ENCODE results near the gene LINGO1.

Gene LINGO1

DNA sequence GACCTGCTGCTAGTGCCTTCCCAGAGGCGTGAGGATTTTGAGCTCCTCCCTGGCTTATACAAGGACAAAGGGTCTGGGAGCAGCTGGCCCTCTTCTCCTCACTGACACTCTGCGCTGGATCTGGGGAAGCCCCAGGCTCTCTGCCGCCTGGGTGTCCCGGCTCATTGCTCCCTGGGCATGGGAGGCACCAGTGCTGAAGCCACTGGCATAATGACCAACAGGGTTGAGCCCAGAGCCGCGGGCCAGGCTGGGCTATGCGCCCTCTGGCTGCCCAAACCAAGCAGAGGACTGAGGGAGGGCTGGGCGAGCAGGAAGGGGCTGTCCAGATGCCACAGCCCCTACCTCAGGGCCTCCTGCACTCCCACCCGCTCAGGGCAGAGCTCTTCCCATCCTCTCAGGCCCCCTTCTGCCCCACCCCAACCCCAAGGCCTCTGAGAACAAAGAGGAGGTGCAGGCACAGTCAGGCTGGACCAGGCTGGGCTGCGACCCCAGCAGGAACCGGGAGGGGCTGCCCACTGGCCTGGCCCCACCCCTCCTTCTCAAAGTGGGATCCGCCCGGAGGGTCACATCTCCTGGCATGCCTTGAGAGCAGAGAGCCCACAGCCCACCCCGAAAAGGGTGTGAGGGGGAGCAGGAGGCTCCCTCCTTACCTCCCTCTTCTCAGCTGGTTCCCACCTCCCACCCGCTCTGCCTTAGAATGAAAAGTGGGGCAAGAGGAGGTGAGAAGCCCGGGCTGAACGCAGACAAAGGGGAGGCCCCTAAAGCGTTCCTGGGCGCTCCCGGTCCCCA, 1.6 kb downstream of the LINGO1 start:
- DNase-seq = peak in 13 of 14 donors; percentile 19 to 75 (median 57)

DNA sequence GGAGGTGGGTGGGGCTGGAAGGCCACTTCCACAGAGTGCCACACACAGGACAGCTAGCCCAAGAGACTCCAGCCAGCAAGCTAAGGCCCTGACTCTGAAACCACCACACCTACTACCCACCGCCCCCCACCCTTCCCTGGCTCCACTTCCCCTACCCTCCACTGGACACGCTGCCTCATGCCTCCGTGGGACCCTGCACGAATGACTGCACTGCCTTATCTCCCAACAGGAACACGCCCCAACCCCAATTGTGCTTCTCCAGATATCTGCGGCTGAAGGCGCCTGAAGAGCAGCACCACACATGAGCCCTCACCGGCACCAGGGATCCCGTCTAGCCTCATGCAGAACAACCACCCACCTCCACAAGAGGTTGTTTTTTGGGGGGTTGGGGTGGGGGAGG, 2.7 kb downstream of the LINGO1 start:
- DNase-seq = no peak

DNA sequence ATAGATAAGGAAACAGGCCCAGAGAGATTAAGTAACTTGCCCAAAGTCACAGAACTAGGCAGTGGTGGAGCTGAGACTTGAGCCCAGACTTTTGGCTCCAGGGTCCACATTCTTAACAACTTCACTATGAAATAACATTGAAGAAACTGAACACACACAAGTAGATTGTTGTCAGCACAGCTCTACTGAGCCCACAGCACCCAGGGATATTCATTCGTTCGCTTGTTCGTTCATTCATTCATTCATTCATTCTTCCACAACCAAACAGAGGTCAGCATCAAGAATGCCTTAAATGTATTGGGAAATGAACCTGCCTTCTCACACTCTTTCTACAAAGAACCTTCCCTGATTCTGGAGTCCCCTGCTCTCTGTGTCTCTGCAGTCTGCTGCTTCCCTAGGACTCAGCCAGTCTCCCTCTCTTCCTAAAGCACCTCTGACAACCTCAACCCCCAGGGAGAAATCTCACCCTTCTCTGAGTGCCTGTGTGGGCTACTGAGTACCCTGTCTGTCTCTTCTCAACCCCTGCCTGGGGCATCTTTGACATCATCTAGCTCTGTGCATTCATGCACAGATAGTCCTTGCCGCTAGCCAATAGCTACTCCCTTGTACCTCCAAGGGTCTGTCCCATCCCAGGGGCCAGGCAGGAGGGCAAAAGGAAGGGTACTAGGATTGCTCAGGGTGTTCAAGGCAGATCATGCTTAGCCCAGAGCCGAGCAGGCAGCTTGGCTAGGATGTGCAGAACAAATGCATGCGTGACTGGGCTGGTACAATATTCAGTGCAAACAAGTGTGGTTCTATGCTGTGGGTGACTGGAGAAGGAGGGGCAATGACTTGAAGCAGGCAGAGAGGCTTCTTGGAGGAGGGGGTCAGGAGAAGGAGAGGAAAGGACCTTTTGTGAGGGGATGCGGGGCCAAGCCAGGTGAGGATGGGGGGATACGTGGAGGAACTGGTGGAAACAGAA, 3.4 kb downstream of the LINGO1 start:
- DNase-seq = peak in 1 of 14 donors; percentile 14

DNA sequence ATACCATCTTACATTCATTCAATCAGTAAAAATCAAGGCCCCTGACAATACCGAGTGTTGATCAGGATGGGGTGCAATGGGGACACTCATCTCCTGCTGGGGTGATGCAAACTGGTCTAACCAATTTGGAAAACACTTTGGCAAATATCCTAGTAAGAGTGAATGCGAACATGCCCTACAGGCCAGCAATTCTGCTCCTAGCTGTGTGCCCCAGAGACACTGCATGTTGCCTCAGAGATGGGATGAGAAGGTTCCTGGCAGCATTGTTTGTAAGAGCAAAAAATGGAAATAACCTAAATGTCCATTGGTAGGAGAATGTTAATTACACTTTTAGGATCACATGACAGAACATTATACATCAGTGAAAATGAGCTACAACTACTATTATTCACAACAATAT, 4.7 kb downstream of the LINGO1 start:
- DNase-seq = no peak

DNA sequence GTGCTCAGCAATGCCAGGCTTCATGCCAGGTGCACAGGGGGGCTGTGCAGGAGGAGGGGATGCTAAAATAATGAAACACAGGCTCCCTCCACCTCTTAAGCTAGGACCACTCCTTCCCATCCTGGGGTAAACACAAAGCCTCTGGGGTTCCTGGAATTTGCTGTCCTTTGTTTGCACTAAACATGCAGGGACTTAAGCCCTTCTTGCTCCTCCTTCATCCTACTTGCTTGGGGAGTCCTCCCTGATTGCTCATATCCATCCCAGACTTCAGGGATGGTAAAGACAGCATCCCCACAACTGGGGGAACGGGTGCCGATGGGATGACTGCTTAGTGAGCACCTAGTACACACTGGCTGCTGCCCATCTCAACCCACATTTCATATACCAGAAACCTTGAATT, 5.1 kb downstream of the LINGO1 start:
- no peak for DNase-seq

DNA sequence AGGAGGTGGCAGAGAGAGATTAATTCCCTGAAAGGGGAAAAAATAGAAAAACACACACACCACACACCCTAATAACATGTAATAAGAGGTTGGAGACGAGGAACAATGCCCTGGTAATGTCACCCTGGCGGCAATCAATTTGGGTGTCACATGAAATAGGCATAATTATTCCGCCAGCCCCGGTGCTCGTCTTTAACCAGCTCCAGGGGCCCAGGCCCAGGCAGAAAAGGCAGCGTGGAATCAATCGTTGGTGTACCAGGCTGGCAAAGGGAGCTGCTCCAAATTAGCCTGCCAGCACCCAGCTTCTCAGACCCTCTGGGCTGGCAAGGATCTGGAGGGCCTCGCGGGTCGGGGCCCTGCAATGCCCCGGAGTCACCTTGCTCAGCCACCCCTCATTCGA, 5.6 kb downstream of the LINGO1 start:
- DNase-seq = no peak

DNA sequence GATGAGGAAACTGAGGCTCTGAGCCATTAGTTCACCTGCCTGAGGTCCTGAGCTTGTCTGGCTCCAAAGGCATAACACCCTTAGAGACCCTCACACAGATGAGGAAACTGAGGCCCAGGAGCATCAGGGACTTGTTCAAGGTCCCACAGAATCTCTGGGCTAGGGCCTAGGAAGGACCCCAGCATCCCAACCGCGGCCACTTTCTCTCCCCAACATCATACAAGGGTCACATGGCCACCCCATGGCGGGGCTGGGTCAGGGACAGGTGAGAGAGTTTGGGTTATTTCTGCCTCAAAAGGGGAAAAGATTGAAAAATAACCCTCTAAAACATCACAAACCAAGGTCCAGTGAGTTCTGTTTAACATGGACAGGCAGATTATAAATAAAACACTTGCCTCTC, 6.7 kb downstream of the LINGO1 start:
- DNase-seq = no peak

DNA sequence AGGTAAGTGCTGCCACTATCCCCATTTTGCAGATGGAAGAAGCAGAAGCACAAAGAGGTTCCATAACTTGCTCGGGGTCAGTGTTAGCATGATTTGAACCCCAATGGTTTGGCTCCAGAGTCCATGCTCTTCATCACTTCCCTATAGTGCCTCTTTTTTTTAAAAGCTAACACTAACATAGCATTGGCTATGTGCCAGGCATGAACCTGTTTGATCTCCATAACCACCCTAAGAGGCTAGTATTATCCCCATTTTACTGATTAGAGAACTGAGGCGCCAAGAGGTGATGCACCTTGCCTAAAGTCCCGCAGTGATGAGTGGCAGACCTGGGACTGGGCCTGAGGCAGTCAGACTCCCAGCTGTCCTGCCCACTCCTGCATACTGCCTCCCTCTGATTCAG, 7.3 kb downstream of the LINGO1 start:
- DNase-seq = no peak

DNA sequence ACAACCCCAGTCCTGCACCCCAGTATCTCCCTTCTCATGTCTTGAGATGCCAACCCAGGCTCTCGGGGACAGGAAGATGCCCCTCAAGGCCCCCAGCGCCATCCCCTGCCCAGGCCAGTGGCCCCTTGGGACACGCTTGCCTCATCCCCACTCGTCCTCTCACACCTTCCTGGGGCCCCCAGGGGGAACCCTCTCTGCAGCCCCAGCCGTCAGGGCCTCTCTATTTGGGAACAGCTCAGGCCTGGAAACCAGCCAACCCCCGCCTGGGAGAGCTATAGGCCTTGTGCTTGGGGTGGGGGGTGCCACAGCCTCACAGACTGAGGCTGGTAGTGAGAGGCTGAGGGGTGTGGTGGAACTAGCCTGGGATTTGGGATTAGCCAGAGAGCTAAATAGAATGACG, 7.8 kb downstream of the LINGO1 start:
- DNase-seq = peak in 1 of 14 donors; percentile 5

DNA sequence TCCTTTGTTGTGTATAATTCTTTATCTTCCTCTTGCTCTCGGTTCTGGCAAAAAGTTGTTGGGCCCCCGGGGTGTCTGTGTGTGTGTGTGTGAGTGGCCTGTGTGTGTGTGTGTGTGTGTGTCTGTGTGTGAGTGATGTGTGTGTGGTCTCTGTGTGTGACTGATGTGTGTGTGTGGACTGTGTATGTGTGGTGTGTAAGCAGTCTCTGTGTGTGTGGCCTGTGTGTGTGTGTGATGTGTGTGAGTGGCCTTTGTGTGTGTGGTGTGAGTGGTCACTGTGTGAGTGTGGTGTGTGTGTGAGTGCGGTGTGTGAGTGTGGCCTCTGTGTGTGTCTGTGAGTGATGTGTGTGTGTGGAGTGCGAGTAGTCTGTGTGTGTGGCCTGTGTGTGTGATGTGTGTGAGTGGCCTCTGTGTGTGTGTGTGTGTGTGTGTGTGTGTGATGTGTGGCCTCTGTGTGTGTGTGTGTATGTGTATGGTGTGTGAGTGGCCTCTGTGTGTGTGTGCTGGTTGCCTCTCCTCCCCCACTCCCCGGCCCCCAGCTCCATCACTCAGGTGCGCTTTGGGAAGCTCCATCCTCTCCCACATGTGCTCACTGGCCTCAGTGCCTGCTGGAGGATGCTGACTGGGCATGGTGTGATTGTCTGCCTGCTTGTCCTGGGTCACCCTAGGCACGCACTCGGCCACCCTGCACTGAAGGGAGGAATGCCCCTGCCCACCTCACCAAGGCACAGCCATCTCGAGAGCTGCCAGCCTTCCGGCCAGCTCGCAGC, 8.8 kb downstream of the LINGO1 start:
- peak in 1 of 14 donors; percentile 17 for DNase-seq

DNA sequence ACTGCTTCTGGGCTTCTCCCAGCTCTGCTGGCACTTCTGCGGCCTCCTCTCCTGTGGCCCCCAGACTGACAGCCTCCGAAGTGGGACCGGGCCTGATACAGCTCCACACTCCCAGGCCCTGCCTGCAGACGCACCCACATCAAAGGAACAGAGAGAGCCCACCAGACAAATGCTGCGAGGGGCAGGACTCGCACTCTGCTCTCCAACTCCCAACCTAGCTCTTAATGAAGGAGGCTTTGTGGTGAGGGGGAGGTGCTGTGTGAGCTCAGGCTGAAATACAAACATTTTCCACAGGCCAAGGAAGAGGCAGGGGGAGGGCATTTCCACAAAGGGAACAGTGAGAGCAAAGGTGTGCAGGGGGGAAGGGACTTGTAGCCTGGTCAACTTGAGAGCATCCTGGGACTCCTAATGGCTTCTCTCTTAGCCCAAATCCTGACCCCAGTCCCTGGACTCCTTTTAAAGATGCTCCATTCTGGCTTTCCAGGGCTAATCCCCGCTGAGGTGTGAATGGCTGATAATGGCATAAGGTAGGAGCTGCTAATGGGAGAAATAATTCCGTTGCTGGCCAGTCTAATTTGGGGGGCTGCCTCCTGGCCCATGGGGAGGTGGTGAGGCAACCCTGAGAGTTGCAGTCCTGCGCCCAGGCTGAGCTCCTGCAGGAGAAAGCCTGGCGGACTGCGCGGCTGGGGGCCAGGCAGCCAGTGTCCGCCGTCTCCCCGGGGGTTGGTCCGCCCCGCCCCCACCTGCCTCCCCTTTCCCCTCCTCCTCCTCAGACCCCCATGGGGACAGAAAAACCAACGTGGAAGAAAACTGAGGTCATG, 9.6 kb downstream of the LINGO1 start:
- no peak for DNase-seq

DNA sequence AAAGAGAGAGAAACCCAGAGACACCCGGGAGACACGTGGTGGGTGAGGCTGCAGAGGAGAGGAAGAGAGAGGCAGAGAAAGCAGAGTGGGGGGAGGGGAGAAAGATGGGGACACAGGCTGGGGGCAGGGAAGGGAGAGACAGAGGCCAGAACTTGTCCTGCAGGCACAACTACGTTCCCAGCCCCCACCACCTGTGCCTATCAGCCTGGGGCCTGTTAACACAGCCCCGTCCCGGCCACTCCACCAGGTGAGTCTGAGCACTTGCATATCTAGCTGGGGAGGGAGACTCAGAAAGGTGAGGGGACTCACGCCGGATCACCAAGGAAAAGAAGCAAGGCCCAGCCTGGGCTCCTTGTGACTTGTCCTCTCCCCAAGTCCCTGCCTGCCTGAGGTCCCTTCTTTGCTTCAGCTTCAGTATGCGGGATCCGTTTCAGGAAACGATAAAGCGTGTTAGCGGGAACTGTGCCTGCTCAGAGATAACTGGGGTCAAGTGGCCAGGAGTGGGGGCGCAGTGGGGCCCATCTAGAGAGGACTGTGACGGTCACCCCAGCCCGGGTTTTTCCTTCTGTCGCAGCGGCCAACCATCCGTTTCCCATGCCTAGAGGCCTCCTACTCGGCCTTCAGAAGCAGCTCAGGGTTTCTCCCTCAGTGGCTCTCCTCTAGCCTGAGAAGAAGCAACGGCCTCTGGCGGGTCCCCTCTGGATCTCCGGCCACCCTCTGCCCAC, 10.3 kb downstream of the LINGO1 start:
- DNase-seq = no peak

DNA sequence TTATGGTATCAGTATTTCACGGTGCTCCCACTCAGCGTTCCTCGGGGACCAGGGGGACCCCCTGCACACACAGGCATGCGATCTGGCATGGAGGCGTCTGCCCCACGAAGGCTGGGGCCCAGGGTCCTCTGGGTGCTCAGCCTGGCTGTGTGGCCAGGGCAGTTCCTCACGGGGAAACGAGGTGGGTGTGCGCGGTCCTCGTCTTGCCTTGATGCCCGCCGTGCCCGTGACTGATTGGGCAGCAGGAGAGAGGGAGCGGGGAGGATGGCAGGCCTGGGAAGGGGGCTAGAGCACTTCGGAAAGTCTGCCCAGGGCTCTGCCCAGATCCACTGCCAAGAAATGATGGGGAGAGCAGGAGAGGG, 10.9 kb downstream of the LINGO1 start:
- no peak for DNase-seq

DNA sequence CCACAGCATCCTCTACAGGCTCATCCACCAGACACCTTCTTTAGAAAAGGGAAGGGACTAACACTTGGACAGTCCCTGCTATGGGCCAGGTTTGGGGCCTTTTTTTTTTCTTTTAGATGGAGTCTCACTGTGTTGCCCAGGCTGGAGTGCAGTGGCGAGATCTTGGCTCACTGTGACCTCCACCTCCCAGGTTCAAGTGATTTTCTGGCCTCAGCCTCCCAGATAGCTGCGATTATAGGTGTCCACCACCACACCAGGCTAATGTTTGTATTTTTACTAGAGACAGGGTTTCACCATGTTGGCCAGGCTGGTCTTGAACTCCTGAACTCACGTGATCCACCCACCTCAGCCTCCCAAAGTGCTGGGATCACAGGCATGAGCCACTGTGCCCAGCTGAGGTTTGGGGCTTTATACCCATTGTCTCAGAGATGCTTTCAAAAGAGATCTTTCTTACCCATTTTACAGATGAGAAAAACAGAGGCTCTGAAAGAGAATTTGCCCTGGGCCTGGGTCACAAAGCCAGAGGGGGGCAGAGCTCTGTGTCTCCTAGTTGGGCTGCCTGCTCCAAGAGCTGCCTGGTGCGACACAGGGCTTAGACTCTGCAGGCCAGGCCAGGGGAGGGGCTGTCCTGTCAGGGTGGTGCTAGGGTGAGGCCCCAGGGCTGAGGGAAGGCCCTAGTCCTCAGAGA, 11.6 kb downstream of the LINGO1 start:
- no peak for DNase-seq

DNA sequence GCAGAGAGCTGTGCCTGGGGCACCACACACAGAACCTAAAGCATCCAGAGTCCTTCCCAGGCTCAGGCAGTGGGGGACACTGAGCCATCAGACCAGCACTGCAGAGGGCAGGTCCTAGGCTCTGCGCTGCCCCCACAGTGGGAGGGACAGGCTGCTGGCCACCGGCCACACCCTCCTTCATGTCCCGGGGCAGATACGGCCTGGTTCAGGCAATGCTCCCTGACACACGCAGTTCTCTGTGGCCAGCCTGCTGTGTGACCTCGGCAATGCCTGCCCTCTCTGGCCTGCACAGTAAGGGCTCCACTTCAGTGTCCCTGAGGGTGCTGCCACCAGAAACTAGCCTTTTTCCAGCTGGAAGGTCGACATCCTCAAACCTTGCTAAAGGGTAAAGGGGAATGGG, 12.4 kb downstream of the LINGO1 start:
- no peak for DNase-seq

DNA sequence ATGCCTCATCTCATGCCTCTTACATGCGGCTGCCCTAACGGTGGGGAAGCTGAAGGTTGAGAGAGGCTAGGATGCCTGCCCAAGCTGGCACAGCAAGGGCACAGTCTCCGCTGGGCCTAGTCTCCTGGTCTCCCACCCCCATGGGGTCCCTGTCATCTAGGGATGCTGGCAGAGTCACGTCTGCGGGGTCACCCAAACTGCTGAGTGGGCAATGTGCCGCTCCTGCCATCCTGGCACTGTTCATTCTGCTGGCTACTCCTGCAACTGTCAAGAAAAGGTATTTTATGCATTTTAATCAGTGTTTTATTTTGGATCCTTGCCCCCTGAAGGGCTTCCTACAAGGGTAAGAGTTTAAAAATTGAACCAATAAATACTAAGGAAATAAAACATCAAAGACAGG, 12.8 kb downstream of the LINGO1 start:
- DNase-seq = no peak

DNA sequence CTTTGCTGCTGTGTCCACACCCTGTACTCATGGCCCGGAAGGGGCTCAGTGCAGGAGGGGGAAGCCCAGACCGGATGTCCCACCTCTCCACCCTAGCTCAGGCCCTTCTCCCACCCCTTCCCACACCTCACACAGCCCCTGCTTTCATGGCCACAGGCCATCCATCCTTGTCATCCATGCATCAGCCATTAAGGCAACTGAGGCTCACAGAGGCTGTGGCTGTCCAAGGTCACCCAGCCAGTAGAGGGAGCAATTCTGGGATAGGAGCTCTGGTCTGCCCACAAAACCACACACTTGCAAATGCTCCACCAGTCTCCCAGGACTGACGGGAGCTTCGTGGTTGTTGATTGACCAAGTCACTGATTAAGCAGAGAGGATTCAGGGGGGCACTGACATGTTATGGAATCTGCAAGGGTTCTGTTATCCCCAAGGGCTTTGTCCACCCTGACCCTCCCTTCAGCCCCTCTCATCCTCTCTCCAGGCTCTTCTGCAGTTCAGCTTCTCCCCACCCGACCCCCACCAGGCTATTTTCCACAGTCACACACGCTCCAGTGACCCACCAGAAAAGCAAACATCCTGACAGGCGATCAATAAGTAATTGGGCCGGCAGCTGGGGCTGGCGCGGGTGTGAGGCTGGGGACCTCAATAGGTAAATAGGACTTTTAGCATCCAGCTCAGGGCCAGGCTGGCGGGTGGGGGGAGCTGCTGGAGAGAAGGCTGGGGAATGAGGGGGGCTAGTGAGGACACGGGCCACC, 15.1 kb downstream of the LINGO1 start:
- no peak for DNase-seq

DNA sequence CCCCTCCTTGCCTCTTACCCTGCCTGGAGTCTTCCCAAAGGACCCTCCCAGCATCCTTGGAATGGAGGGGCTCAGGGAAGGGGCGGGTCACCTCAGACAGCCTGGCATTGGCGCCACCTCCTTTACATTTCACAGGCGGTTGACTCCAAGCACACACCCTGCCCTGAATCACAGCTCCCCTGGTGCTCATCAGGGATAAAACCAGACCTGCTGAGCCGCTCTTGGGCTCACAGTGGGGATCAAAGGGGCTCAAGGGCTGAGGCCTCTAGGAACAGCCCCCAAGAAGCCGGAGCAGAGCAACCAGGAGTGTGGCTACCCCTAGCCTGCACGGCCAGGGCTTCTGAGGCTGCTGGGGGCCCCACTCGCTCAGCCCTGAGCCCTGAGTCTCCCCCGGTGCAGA, 16.6 kb downstream of the LINGO1 start:
- no peak for DNase-seq

DNA sequence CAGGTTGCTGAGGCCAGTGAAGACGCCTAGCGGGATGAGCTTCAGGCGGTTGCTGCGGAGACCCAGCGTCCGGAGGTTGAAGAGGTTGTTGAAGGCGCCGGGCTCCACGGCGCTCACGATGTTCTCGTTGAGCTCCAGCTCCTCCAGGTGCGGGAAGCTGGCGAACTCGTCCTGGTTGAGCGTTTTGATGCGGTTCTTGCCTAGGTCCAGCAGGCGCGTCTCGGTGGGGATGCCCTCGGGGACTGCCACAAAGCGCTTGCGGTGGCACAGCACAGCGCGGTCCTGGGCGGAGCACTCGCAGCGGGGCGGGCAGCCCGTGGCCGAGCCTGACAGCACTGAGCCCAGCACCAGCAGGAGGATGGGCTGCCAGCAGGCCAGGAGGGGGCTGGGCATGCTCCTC, 17.2 kb downstream of the LINGO1 start:
- DNase-seq = no peak

DNA sequence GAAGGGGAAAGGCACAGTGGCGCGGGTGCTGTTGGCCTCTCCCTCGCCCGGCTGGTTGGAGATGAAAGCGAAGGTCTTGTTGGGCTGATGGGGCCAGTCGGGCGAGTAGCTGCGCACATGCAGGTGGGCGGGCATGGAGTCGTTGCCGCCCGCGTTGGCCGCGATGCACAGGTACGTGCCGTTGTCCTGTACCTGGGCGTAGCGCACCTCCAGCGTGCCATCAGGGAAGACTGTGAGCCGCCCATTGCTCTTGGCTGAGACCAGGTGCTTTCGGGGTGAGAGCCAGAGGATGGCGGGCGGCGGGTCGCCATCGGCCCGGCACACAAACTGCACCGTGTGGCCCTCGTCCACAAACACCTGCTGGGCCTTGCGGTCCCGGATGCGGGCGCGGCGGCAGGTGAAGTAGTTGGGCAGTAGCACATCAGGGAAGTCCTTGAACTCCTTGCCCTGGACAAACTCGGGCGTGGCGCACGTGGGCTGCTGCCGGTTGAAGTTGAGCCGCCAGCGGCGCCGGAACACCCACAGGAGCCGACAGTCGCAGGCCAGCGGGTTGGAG, 18.4 kb downstream of the LINGO1 start:
- DNase-seq = no peak

Data from C1 segment of cervical spinal cord (tissue), 14 donors.